RWPE2 (cell line): ENCODE data around the gene PSMB5.

Experiments used
- ATAC-seq: fragments of 200-7000 bp; cut with Tn5 transposase; 3 replicates; pipeline ENCODE4 v1.9.1; 2021; ENCODE audit warnings: low read depth
- DNase-seq: peaks from one replicate; pipeline ENCODE4 v3.0.0-alpha.2; 2020; ENCODE audit warnings: low spot score
- H3K27ac ChIP-seq: fragments of 450-650 bp; 2 replicates; pipeline ENCODE4 v1.5.1; 2017; ENCODE audit warnings: mild to moderate bottlenecking; ENCODE audit not compliant: poor library complexity, severe bottlenecking
- H3K27me3 ChIP-seq: fragments of 250-450 bp; sonication (Bioruptor Pico); 2 replicates; pipeline ENCODE4 v1.5.1; 2021; ENCODE audit warnings: mild to moderate bottlenecking, moderate library complexity; ENCODE audit not compliant: insufficient read depth, poor library complexity, severe bottlenecking
- H3K36me3 ChIP-seq: fragments of 250-450 bp; sonication (Bioruptor Pico); 2 replicates; pipeline ENCODE4 v1.5.1; 2020; ENCODE audit warnings: low read depth, mild to moderate bottlenecking, moderate library complexity
- H3K4me1 ChIP-seq: fragments of 250-450 bp; sonication (Bioruptor Pico); 2 replicates; pipeline ENCODE4 v1.5.1; 2021; ENCODE audit warnings: mild to moderate bottlenecking, moderate library complexity; ENCODE audit not compliant: insufficient read depth, poor library complexity, severe bottlenecking
- H3K4me3 ChIP-seq: fragments of 250-450 bp; sonication (Bioruptor Pico); 2 replicates; pipeline ENCODE4 v1.5.1; 2021; ENCODE audit warnings: mild to moderate bottlenecking, moderate library complexity; ENCODE audit not compliant: severe bottlenecking
- H3K9me3 ChIP-seq: fragments of 250-450 bp; sonication (Bioruptor Pico); 2 replicates; pipeline ENCODE4 v1.5.1; 2021; ENCODE audit warnings: mild to moderate bottlenecking, moderate library complexity; ENCODE audit not compliant: severe bottlenecking
- CTCF ChIP-seq: fragments of 450-650 bp; IDR thresholded peaks from one replicate; pipeline ENCODE4 v1.5.1; 2017; ENCODE audit warnings: mild to moderate bottlenecking, moderate library complexity; ENCODE audit not compliant: poor library complexity, severe bottlenecking

The PSMB5 gene

GRCh38 chr14:22977684-22978486, 56.8 kb downstream of the PSMB5 start:
- no peak overlapping the region for H3K4me3 ChIP-seq
- no peaks in the 10 kb centered on the region for H3K9me3 ChIP-seq
- H3K27ac ChIP-seq, result peak overlapping the region; percentile 100
- ATAC-seq (peak; percentile 37), DNase-seq (peak; percentile 97)
- peaks cover 49% of the 10 kb centered on the region for H3K4me1 ChIP-seq
- no peaks in the 10 kb centered on the region for H3K27me3 ChIP-seq
- H3K36me3 ChIP-seq, result peaks cover 80% of the 10 kb centered on the region
- no peak for TF ChIP-seq CTCF

GRCh38 chr14:22977434-22977683, 57.3 kb downstream of the PSMB5 start:
- Histone ChIP-seq H3K4me3 (no peak overlapping the region), H3K27ac (peak overlapping the region; percentile 100)
- no peak for DNase-seq

GRCh38 chr14:22976620-22977433, 57.9 kb downstream of the PSMB5 start:
- peak overlapping the region; percentile 100 for H3K27ac ChIP-seq
- no peaks in the 10 kb centered on the region for H3K9me3 ChIP-seq
- DNase-seq, result no peak
- TF ChIP-seq CTCF, result no peak
- H3K36me3 ChIP-seq, result peaks cover 91% of the 10 kb centered on the region
- H3K27me3 ChIP-seq, result no peaks in the 10 kb centered on the region
- peak; percentile 21; the same call in 2 of the 3 replicates for ATAC-seq
- H3K4me3 ChIP-seq, result no peak overlapping the region
- H3K4me1 ChIP-seq, result peaks cover 49% of the 10 kb centered on the region

More at GRCh38 chr14:22977434-22977683, 57.3 kb downstream of the PSMB5 start:
- no peaks in the 10 kb centered on the region for H3K9me3 ChIP-seq
- H3K27me3 ChIP-seq, result no peaks in the 10 kb centered on the region
- TF ChIP-seq CTCF, result no peak
- H3K4me1 ChIP-seq, result peaks cover 49% of the 10 kb centered on the region
- ATAC-seq, result no peak; the same call in 1 of the 3 replicates
- H3K36me3 ChIP-seq, result peaks cover 86% of the 10 kb centered on the region
